ENCODE data around the gene ITGB6.

- TF ChIP-seq CTCF (IDR thresholded peaks at IDR 0.05) (no peak), POLR2A (IDR thresholded peaks at IDR 0.05) (no peak)
These were observed 136.0 kb downstream of the ITGB6 start for GRCh38 chr2:160063879-160064612.

Data from uterus (tissue), 2 donors.